ENCODE results near the gene NDUFA7. TPM values are rescaled to one million over a fixed set of nuclear protein-coding genes. Genes with fewer than 3 reads are reported as not detected.
"Not testable (repeated sequence)": the region's sequence is repeated elsewhere in the genome, so short reads cannot be mapped to it uniquely, and the experiment has no call there.

Gene NDUFA7
- total RNA-seq, 1 donor, result 50.9 TPM

DNA sequence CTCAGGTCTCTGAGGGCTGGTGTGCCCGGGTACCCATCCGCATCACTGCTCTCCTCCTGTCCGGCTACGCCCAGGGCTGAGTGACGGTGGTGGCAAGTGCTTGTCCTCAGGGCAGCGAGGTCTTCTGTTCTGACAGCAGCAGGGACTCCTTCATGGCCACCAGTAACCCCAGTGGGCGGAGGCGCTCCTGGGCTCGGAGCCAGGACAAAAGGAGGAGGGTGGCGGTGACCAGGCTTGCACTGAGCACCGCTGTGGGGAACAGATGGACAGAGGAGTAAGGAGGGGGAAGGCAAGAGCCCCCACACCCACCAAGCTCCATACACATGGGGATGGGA lies 18.9 kb downstream of the NDUFA7 start:
- DNase-seq (ENCODE audit: low read depth in 2 of 3, low spot score in 2 of 3), result no peak

DNA sequence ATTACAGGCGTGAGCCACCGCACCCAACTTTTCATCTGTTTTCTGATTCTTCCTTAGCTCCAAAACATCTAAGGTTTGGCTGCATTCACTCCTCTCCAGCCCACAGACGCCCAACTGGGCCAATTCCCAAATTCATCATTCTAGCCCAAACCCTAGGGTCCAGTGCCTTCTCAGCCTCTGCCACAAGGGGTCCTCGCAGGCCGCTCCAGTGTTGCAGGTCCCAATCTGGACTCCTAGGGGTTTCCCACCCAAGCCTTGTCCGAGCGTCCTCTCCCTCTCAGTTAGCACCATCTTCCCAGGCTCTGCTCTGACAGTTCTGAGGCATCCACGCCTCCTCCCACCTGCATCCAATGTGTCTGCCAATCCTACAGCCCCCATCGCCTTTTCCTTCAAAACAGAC lies 29.8 kb downstream of the NDUFA7 start:
- not testable (repeated sequence) for DNase-seq (ENCODE audit: low read depth in 2 of 3, low spot score in 2 of 3)

DNA sequence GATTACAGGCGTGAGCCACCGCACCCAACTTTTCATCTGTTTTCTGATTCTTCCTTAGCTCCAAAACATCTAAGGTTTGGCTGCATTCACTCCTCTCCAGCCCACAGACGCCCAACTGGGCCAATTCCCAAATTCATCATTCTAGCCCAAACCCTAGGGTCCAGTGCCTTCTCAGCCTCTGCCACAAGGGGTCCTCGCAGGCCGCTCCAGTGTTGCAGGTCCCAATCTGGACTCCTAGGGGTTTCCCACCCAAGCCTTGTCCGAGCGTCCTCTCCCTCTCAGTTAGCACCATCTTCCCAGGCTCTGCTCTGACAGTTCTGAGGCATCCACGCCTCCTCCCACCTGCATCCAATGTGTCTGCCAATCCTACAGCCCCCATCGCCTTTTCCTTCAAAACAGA lies 44.7 kb downstream of the NDUFA7 start:
- not testable (repeated sequence) for DNase-seq (ENCODE audit: low read depth in 2 of 3, low spot score in 2 of 3)

DNA sequence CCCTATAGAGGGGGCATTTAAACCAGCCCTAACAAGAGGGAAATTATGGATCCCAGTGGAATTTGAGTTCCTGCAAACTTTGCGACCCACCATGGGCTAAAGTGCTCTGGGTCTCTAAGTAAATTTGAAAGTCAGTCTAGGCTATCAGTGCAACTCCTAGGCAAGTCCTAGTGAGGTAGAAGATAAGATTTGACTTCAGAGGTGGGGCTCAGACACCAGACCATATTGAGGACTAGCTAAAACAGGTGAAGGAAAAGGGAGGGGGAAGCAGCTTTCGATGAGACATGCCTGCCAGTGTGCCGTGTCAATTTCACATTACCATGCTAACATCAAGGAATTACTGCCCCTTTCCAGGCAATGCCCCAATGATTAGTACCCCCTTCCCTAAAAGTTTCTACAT lies 51.5 kb downstream of the NDUFA7 start:
- no peak for DNase-seq (ENCODE audit: low read depth in 2 of 3, low spot score in 2 of 3)

DNA sequence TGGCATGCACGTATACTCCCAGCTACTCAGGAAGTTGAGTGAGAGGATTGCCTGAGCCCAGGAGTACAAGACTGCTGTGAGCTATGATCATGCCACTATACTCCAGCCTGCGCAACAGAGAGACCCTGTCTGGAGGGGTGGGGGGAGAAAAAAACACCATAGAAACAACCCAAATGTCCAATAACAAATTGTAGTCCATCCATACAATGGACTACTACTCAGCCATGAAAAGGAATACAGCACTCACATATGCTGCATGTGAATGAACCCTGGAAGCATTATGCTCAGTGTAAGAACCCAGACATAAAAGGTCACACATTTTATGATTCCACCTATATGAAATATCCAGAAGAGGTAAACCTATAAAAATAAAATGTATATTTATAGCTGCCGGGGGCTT lies 55.3 kb downstream of the NDUFA7 start:
- DNase-seq (ENCODE audit: low read depth in 2 of 3, low spot score in 2 of 3), result no peak

DNA sequence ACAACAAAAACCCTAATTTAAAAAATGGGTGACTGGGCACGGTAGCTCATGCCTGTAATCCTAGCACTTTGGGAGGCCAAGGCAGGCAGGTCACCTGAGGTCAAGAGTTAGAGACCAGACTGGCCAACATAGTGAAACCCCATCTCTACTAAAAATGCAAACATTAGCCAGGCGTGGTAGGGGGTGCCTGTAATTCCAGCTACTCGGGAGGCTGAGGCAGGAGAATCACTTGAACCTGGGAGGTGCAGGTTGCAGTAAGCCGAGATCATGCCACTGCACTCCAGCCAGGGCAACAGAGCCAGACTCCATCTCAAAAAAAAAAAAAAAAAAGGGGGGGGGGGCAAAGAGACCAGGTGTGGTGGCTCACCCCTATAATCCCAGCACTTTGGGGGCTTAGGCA lies 56.9 kb downstream of the NDUFA7 start:
- DNase-seq (ENCODE audit: low read depth in 2 of 3, low spot score in 2 of 3), result not testable (repeated sequence)

DNA sequence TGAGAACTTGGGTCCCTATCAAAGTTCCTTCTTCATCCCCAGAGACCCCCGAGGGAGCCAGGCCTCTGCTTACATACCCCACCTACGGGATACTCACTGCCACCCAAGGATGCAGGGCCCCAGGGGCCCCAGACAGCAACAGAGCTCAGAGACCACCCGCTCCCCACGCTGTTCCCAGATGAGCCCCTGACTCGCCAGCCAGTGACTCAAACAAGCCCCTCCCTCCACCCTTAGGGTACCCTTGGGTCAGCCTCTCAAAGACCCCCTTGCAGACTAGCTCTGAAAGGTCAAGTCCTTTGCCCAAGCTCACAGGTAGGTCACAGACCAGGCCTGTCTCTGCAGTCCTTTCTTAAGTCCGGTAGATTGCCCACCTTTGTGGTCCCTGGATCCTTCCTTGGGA lies 58.7 kb downstream of the NDUFA7 start:
- DNase-seq (ENCODE audit: low read depth in 2 of 3, low spot score in 2 of 3), result no peak

DNA sequence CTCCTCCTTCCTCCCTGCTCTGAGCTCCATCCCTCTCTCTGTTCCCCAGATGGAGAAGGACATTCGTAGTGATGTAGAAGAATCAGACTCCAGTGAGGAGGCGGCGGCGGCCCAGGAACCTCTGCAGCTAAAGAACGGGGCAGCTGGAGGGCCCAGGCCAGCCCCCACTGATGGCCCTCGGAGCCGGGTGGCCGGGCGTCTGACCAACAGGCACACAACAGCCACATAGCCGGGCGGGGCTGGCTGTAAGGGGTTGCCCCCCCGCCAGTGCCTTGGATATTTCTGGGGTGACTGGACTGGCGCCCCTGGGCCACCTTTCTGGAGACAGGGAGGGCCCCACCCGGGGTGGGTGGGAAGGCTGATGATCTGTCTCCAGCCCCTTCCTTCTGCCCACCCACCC lies 59.3 kb downstream of the NDUFA7 start:
- DNase-seq (ENCODE audit: low read depth in 2 of 3, low spot score in 2 of 3), result no peak

DNA sequence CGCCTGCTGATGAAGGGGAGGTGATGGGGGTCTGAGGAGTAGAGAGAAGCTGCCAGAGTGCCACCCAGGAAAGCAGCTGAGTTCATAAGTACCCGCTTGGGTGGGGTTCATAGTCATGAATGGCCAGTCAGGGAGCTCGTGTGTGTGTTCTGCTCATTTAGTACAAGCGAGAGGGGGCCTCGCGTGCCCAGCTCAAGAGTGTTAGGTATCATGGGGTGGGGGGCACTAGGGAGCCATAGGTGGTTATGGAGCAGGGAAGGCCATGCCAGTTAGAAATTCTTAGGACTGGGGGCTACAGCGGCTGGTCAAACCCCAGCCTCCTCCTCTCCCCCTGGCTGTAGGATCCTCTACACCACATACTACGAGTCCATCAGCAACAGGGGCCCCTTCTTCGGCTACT lies 59.8 kb downstream of the NDUFA7 start:
- DNase-seq (ENCODE audit: low read depth in 2 of 3, low spot score in 2 of 3), result no peak

Other genes starting within 250 kb of the NDUFA7 start
- gene FBN3, start 171.8 kb downstream of the NDUFA7 start, total RNA-seq, result not detected
- 25.9 TPM for gene CERS4, start 112.0 kb downstream of the NDUFA7 start, total RNA-seq
- gene CD320, start 13.0 kb downstream of the NDUFA7 start, total RNA-seq, result 13.7 TPM
- gene RPS28, start 121 bp upstream of the NDUFA7 start, total RNA-seq, result 951 TPM
- 0.27 TPM for gene KANK3, start 21.9 kb upstream of the NDUFA7 start, total RNA-seq
- 0.27 TPM for gene ANGPTL4, start 42.8 kb upstream of the NDUFA7 start, total RNA-seq
- 99.4 TPM for gene RAB11B, start 69.0 kb upstream of the NDUFA7 start, total RNA-seq
- 103 TPM for gene MARCHF2, start 91.9 kb upstream of the NDUFA7 start, total RNA-seq
- gene HNRNPM, start 123.6 kb upstream of the NDUFA7 start, total RNA-seq, result 174 TPM
- 11.0 TPM for gene PRAM1, start 181.3 kb upstream of the NDUFA7 start, total RNA-seq
- 13.7 TPM for gene ZNF414, start 192.8 kb upstream of the NDUFA7 start, total RNA-seq

Measured in hematopoietic multipotent progenitor cell (in vitro differentiated cells).